Activated gamma-delta T cell (primary cell): Measurements from ENCODE around the gene WDR70.

Experiments
- DNase-seq: peaks from one replicate; lab custom pipeline; 2025; lab: John Stamatoyannopoulos, UW

The WDR70 gene

GRCh38 chr5:37723162-37723961 lies 344.2 kb downstream of the WDR70 start:
- no peak for DNase-seq

GRCh38 chr5:37724395-37725125 lies 345.4 kb downstream of the WDR70 start:
- DNase-seq, result no peak

GRCh38 chr5:37725185-37725584 lies 346.1 kb downstream of the WDR70 start:
- no peak for DNase-seq

- DNase-seq, result no peak
These were observed 348.1 kb downstream of the WDR70 start for GRCh38 chr5:37727238-37727637.

- DNase-seq, result no peak
These were observed 351.9 kb downstream of the WDR70 start for GRCh38 chr5:37730896-37731455.

GRCh38 chr5:37734114-37734513 lies 355.0 kb downstream of the WDR70 start:
- DNase-seq, result no peak

GRCh38 chr5:37735649-37736347 lies 356.7 kb downstream of the WDR70 start:
- DNase-seq, result no peak

GRCh38 chr5:37736397-37736796 lies 357.3 kb downstream of the WDR70 start:
- DNase-seq, result no peak

GRCh38 chr5:37737326-37738056 lies 358.4 kb downstream of the WDR70 start:
- DNase-seq, result no peak

GRCh38 chr5:37738057-37738691 lies 359.1 kb downstream of the WDR70 start:
- no peak for DNase-seq

- no peak for DNase-seq
These were observed 359.9 kb downstream of the WDR70 start for GRCh38 chr5:37738865-37739488.

- DNase-seq, result no peak
These were observed 360.7 kb downstream of the WDR70 start for GRCh38 chr5:37739817-37740261.

GRCh38 chr5:37740331-37741066 lies 361.4 kb downstream of the WDR70 start:
- no peak for DNase-seq

GRCh38 chr5:37742111-37742510 lies 363.0 kb downstream of the WDR70 start:
- DNase-seq, result no peak

- DNase-seq, result no peak
These were observed 372.1 kb downstream of the WDR70 start for GRCh38 chr5:37751227-37751626.

- DNase-seq, result no peak
These were observed 375.9 kb downstream of the WDR70 start for GRCh38 chr5:37754976-37755375.

- no peak for DNase-seq
These were observed 376.5 kb downstream of the WDR70 start for GRCh38 chr5:37755581-37755980.

- DNase-seq, result no peak
These were observed 377.1 kb downstream of the WDR70 start for GRCh38 chr5:37756248-37756647.

- DNase-seq, result no peak
These were observed 379.0 kb downstream of the WDR70 start for GRCh38 chr5:37757980-37758582.
